Measurements from ENCODE around the gene ADAM12. TPM values are rescaled to one million over a fixed set of nuclear protein-coding genes. Genes with fewer than 3 reads are reported as not detected.

Gene ADAM12
- total RNA-seq, 3 donors from 2014 or later, result 0.34 to 0.87 (median 0.51) TPM

- ATAC-seq, result peak; percentile 21 to 68
- Mint-ChIP-seq H3K9me3 (no peaks in the 10 kb centered on the region), H3K4me1 (ENCODE audit: low read depth) (peaks cover 12% of the 10 kb centered on the region), H3K36me3 (ENCODE audit: insufficient read depth) (no peaks in the 10 kb centered on the region), H3K4me3 (no peak overlapping the region), H3K27me3 (ENCODE audit: low read depth) (peaks cover 4% of the 10 kb centered on the region)
- DNase-seq, result no peak
These were observed 374.6 kb downstream of the ADAM12 start for GRCh38 chr10:126013489-126014281.

GRCh38 chr10:126012485-126012884 lies 375.8 kb downstream of the ADAM12 start:
- ATAC-seq (no peak), DNase-seq (no peak)
- Mint-ChIP-seq H3K36me3 (ENCODE audit: insufficient read depth) (no peaks in the 10 kb centered on the region), H3K27me3 (ENCODE audit: low read depth) (peaks cover 4% of the 10 kb centered on the region), H3K9me3 (no peaks in the 10 kb centered on the region), H3K4me1 (ENCODE audit: low read depth) (peaks cover 12% of the 10 kb centered on the region), H3K4me3 (no peak overlapping the region)

GRCh38 chr10:126011995-126012394 lies 376.3 kb downstream of the ADAM12 start:
- no peak overlapping the region for H3K4me3 Mint-ChIP-seq
- H3K27me3 Mint-ChIP-seq (ENCODE audit: low read depth), result peaks cover 2% of the 10 kb centered on the region
- DNase-seq (no peak), ATAC-seq (no peak)
- H3K9me3 Mint-ChIP-seq, result no peaks in the 10 kb centered on the region
- no peaks in the 10 kb centered on the region for H3K36me3 Mint-ChIP-seq (ENCODE audit: insufficient read depth)
- peaks cover 12% of the 10 kb centered on the region for H3K4me1 Mint-ChIP-seq (ENCODE audit: low read depth)

- ATAC-seq, result no peak
- H3K27me3 Mint-ChIP-seq (ENCODE audit: low read depth), result no peaks in the 10 kb centered on the region
- H3K36me3 Mint-ChIP-seq (ENCODE audit: insufficient read depth), result no peaks in the 10 kb centered on the region
- H3K4me3 Mint-ChIP-seq, result no peak overlapping the region
- H3K9me3 Mint-ChIP-seq, result no peaks in the 10 kb centered on the region
- peaks cover 12% of the 10 kb centered on the region for H3K4me1 Mint-ChIP-seq (ENCODE audit: low read depth)
- DNase-seq, result no peak
These were observed 378.6 kb downstream of the ADAM12 start for GRCh38 chr10:126009650-126010049.

GRCh38 chr10:126006906-126007305 lies 381.4 kb downstream of the ADAM12 start:
- Mint-ChIP-seq H3K4me3 (no peak overlapping the region), H3K9me3 (no peaks in the 10 kb centered on the region), H3K27me3 (ENCODE audit: low read depth) (peaks cover 2% of the 10 kb centered on the region), H3K36me3 (ENCODE audit: insufficient read depth) (no peaks in the 10 kb centered on the region), H3K4me1 (ENCODE audit: low read depth) (peaks cover 3% of the 10 kb centered on the region)
- DNase-seq (no peak), ATAC-seq (no peak)

GRCh38 chr10:126006264-126006663 lies 382.0 kb downstream of the ADAM12 start:
- ATAC-seq (no peak), DNase-seq (no peak)
- Mint-ChIP-seq H3K36me3 (ENCODE audit: insufficient read depth) (no peaks in the 10 kb centered on the region), H3K4me1 (ENCODE audit: low read depth) (peaks cover under 1% of the 10 kb centered on the region), H3K4me3 (no peak overlapping the region), H3K9me3 (no peaks in the 10 kb centered on the region), H3K27me3 (ENCODE audit: low read depth) (peaks cover 2% of the 10 kb centered on the region)

- Mint-ChIP-seq H3K36me3 (ENCODE audit: insufficient read depth) (no peaks in the 10 kb centered on the region), H3K9me3 (no peaks in the 10 kb centered on the region), H3K4me1 (ENCODE audit: low read depth) (peaks cover 2% of the 10 kb centered on the region), H3K27me3 (ENCODE audit: low read depth) (peaks cover 2% of the 10 kb centered on the region), H3K4me3 (no peak overlapping the region)
- ATAC-seq, result no peak
- no peak for DNase-seq
These were observed 383.5 kb downstream of the ADAM12 start for GRCh38 chr10:126004752-126005151.

- ATAC-seq (no peak), DNase-seq (no peak)
- H3K4me3 Mint-ChIP-seq, result no peak overlapping the region
- H3K36me3 Mint-ChIP-seq (ENCODE audit: insufficient read depth), result no peaks in the 10 kb centered on the region
- peaks cover 4% of the 10 kb centered on the region for H3K27me3 Mint-ChIP-seq (ENCODE audit: low read depth)
- no peaks in the 10 kb centered on the region for H3K9me3 Mint-ChIP-seq
- peaks cover 3% of the 10 kb centered on the region for H3K4me1 Mint-ChIP-seq (ENCODE audit: low read depth)
These were observed 386.7 kb downstream of the ADAM12 start for GRCh38 chr10:126001576-126001975.

- Mint-ChIP-seq H3K36me3 (ENCODE audit: insufficient read depth) (no peaks in the 10 kb centered on the region), H3K4me3 (no peak overlapping the region), H3K4me1 (ENCODE audit: low read depth) (peaks cover 3% of the 10 kb centered on the region), H3K9me3 (no peaks in the 10 kb centered on the region), H3K27me3 (ENCODE audit: low read depth) (peaks cover 4% of the 10 kb centered on the region)
- DNase-seq, result no peak
- no peak for ATAC-seq
These were observed 388.6 kb downstream of the ADAM12 start for GRCh38 chr10:125999694-126000093.

- Mint-ChIP-seq H3K27me3 (ENCODE audit: low read depth) (peaks cover 2% of the 10 kb centered on the region), H3K9me3 (no peaks in the 10 kb centered on the region), H3K36me3 (ENCODE audit: insufficient read depth) (no peaks in the 10 kb centered on the region), H3K4me1 (ENCODE audit: low read depth) (peaks cover 3% of the 10 kb centered on the region), H3K4me3 (peak overlapping the region; percentile 45)
- ATAC-seq (no peak), DNase-seq (no peak)
These were observed 390.7 kb downstream of the ADAM12 start for GRCh38 chr10:125997586-125997985.

- H3K9me3 Mint-ChIP-seq, result no peaks in the 10 kb centered on the region
- peak overlapping the region; percentile 55 for H3K4me3 Mint-ChIP-seq
- H3K27me3 Mint-ChIP-seq (ENCODE audit: low read depth), result peaks cover 2% of the 10 kb centered on the region
- no peaks in the 10 kb centered on the region for H3K36me3 Mint-ChIP-seq (ENCODE audit: insufficient read depth)
- H3K4me1 Mint-ChIP-seq (ENCODE audit: low read depth), result peaks cover 3% of the 10 kb centered on the region
- DNase-seq (no peak), ATAC-seq (peak in 1 of 2 donors; percentile 64)
These were observed 392.5 kb downstream of the ADAM12 start for GRCh38 chr10:125995726-125996304.

- H3K4me1 Mint-ChIP-seq (ENCODE audit: low read depth), result peaks cover under 1% of the 10 kb centered on the region
- no peak for ATAC-seq
- peaks cover 2% of the 10 kb centered on the region for H3K27me3 Mint-ChIP-seq (ENCODE audit: low read depth)
These were observed 393.7 kb downstream of the ADAM12 start for GRCh38 chr10:125994601-125995000.

GRCh38 chr10:125992254-125992653 lies 396.0 kb downstream of the ADAM12 start:
- H3K36me3 Mint-ChIP-seq (ENCODE audit: insufficient read depth), result no peaks in the 10 kb centered on the region
- no peaks in the 10 kb centered on the region for H3K4me1 Mint-ChIP-seq (ENCODE audit: low read depth)
- H3K27me3 Mint-ChIP-seq (ENCODE audit: low read depth), result peaks cover under 1% of the 10 kb centered on the region
- ATAC-seq (no peak), DNase-seq (no peak)
- no peak overlapping the region for H3K4me3 Mint-ChIP-seq
- peaks cover 8% of the 10 kb centered on the region for H3K9me3 Mint-ChIP-seq

More at GRCh38 chr10:125994601-125995000, 393.7 kb downstream of the ADAM12 start:
- no peak overlapping the region for H3K4me3 Mint-ChIP-seq
- H3K9me3 Mint-ChIP-seq, result peaks cover 8% of the 10 kb centered on the region
- no peaks in the 10 kb centered on the region for H3K36me3 Mint-ChIP-seq (ENCODE audit: insufficient read depth)
- DNase-seq, result no peak

- no peaks in the 10 kb centered on the region for H3K4me1 Mint-ChIP-seq (ENCODE audit: low read depth)
- no peaks in the 10 kb centered on the region for H3K36me3 Mint-ChIP-seq (ENCODE audit: insufficient read depth)
- DNase-seq (no peak), ATAC-seq (no peak)
- H3K4me3 Mint-ChIP-seq, result no peak overlapping the region
- H3K27me3 Mint-ChIP-seq (ENCODE audit: low read depth), result no peaks in the 10 kb centered on the region
- peaks cover 8% of the 10 kb centered on the region for H3K9me3 Mint-ChIP-seq
These were observed 396.9 kb downstream of the ADAM12 start for GRCh38 chr10:125991392-125991791.

- no peak for ATAC-seq
- H3K4me3 Mint-ChIP-seq, result no peak overlapping the region
- no peak for DNase-seq
- H3K4me1 Mint-ChIP-seq (ENCODE audit: low read depth), result no peaks in the 10 kb centered on the region
- H3K9me3 Mint-ChIP-seq, result peaks cover 8% of the 10 kb centered on the region
- no peaks in the 10 kb centered on the region for H3K27me3 Mint-ChIP-seq (ENCODE audit: low read depth)
- no peaks in the 10 kb centered on the region for H3K36me3 Mint-ChIP-seq (ENCODE audit: insufficient read depth)
These were observed 397.3 kb downstream of the ADAM12 start for GRCh38 chr10:125990974-125991373.

Measured in activated T-cell treated with anti-CD3 and anti-CD28 coated beads, Interleukin-2, amount 50 U/mL, for 4 hours (primary cell).